Loucy (cell line): ENCODE results near the gene JPH3.

Source experiments
- CTCF ChIP-seq: fragments of 200-600 bp; sonication (generic); conservative IDR thresholded peaks from 2 replicates; pipeline ENCODE4 v1.5.1; 2014; ENCODE audit warnings: mild to moderate bottlenecking, antibody characterized with exemption, low read length
- EZH2phosphoT487 ChIP-seq: fragments of 200-600 bp; IDR thresholded peaks from 2 replicates; pipeline ENCODE4 v1.6.1; 2018; ENCODE audit warnings: antibody characterized with exemption, mild to moderate bottlenecking, moderate library complexity, borderline replicate concordance

GRCh38 chr16:87584975-87585374, 17.3 kb upstream of the JPH3 start:
- TF ChIP-seq CTCF (no peak), EZH2phosphoT487 (no peak)
